WTC11 (cell line): ENCODE results near the gene EAPP. TPM values are rescaled to one million over a fixed set of nuclear protein-coding genes. Genes with fewer than 3 reads are reported as not detected.
"Not testable (repeated sequence)": the region's sequence is repeated elsewhere in the genome, so short reads cannot be mapped to it uniquely, and the experiment has no call there.

Experiments
- ATAC-seq: fragments of 200-7000 bp; cut with Tn5 transposase; 2 replicates; pipeline ENCODE4 v1.10.0; 2021; ENCODE audit warnings: mild to moderate bottlenecking, moderate library complexity
- CTCF ChIA-PET: fragments of 300-600 bp; sonication (Branson Sonifier 250); formaldehyde crosslinking; loops from one replicate; lab custom pipeline; 2021; ENCODE audit warnings: antibody characterized with exemption; lab: Charles Lee
- POLR2A ChIA-PET: fragments of 350-600 bp; sonication (Branson Sonifier 250); formaldehyde crosslinking; loops from one replicate; lab custom pipeline; 2021; ENCODE audit warnings: antibody characterized with exemption; lab: Charles Lee
- DNase-seq: peaks from one replicate; pipeline ENCODE4 v3.0.0; 2021; ENCODE audit warnings: low spot score
- H3K27ac Mint-ChIP-seq: 2 replicates; pipeline ENCODE4 v1.8.0; 2021; ENCODE audit warnings: mixed read lengths
- H3K27me3 Mint-ChIP-seq: 2 replicates; pipeline ENCODE4 v1.8.0; 2021; ENCODE audit warnings: low read depth, mild to moderate bottlenecking, moderate library complexity, mixed read lengths
- H3K36me3 Mint-ChIP-seq: 2 replicates; pipeline ENCODE4 v1.8.0; 2021; ENCODE audit warnings: mixed read lengths
- H3K4me1 Mint-ChIP-seq: 2 replicates; pipeline ENCODE4 v1.8.0; 2022; ENCODE audit warnings: mixed read lengths
- H3K4me3 Mint-ChIP-seq: 2 replicates; pipeline ENCODE4 v1.8.0; 2021; ENCODE audit warnings: mild to moderate bottlenecking, moderate library complexity, mixed read lengths
- H3K9me3 Mint-ChIP-seq: 2 replicates; pipeline ENCODE4 v1.8.0; 2021; ENCODE audit warnings: mixed read lengths
- ATF2 ChIP-seq: sonication (generic); formaldehyde crosslinking; IDR thresholded peaks from 2 replicates; pipeline ENCODE4 v1.8.1; 2022; ENCODE audit warnings: low read depth, missing genetic modification reagents, borderline replicate concordance
- CBFB ChIP-seq: sonication (generic); formaldehyde crosslinking; IDR thresholded peaks from 2 replicates; pipeline ENCODE4 v1.8.1; 2022; ENCODE audit warnings: mild to moderate bottlenecking, low read depth, missing genetic modification reagents
- CDX4 ChIP-seq: fragments of 250-450 bp; sonication (Bioruptor Pico); IDR thresholded peaks from 2 replicates; pipeline ENCODE4 v1.9.0; 2021; ENCODE audit warnings: moderate library complexity, mild to moderate bottlenecking, inconsistent platforms, borderline replicate concordance
- E2F4 ChIP-seq: sonication (generic); formaldehyde crosslinking; IDR thresholded peaks from 2 replicates; pipeline ENCODE4 v1.8.1; 2022; ENCODE audit warnings: low read depth, mild to moderate bottlenecking, moderate library complexity, missing genetic modification reagents, borderline replicate concordance
- IRF1 ChIP-seq: sonication (generic); formaldehyde crosslinking; IDR thresholded peaks from 2 replicates; pipeline ENCODE4 v1.8.0; 2023; ENCODE audit warnings: missing genetic modification reagents
- MAX ChIP-seq: sonication (generic); formaldehyde crosslinking; IDR thresholded peaks from 2 replicates; pipeline ENCODE4 v1.8.0; 2022; ENCODE audit warnings: mild to moderate bottlenecking, missing genetic modification reagents
- MLX ChIP-seq: sonication (generic); formaldehyde crosslinking; IDR thresholded peaks from 2 replicates; pipeline ENCODE4 v1.8.1; 2023; ENCODE audit warnings: mild to moderate bottlenecking, missing genetic modification reagents, moderate library complexity
- NR2C2 ChIP-seq: sonication (generic); formaldehyde crosslinking; IDR thresholded peaks from 2 replicates; pipeline ENCODE4 v1.8.0; 2022; ENCODE audit warnings: mild to moderate bottlenecking, missing genetic modification reagents
- NR3C1 ChIP-seq: sonication (generic); formaldehyde crosslinking; conservative IDR thresholded peaks from 2 replicates; pipeline ENCODE4 v1.8.1; 2023; ENCODE audit warnings: low read depth, mild to moderate bottlenecking, missing genetic modification reagents
- PRDM15 ChIP-seq: sonication (generic); formaldehyde crosslinking; IDR thresholded peaks from 2 replicates; pipeline ENCODE4 v1.8.0; 2022; ENCODE audit warnings: missing genetic modification reagents
- PRRX2 ChIP-seq: fragments of 250-450 bp; sonication (Bioruptor Pico); IDR thresholded peaks from 2 replicates; pipeline ENCODE4 v1.8.0; 2021; ENCODE audit warnings: mild to moderate bottlenecking
- RORB ChIP-seq: fragments of 250-450 bp; sonication (Bioruptor Pico); IDR thresholded peaks from 2 replicates; pipeline ENCODE4 v1.9.0; 2021; ENCODE audit warnings: mild to moderate bottlenecking
- SOX15 ChIP-seq: fragments of 250-450 bp; sonication (Bioruptor Pico); IDR thresholded peaks from 2 replicates; pipeline ENCODE4 v1.9.0; 2021; ENCODE audit warnings: mild to moderate bottlenecking
- ZNF512 ChIP-seq: sonication (generic); formaldehyde crosslinking; IDR thresholded peaks from 2 replicates; pipeline ENCODE4 v1.8.1; 2022; ENCODE audit warnings: missing genetic modification reagents, borderline replicate concordance
- total RNA-seq: library from RNA; stranded (reverse); gene quantifications from 3 replicates; pipeline ENCODE4 v1.2.3, GENCODE V29; 2021

Gene EAPP
- total RNA-seq, 1 experiment from 2014 or later, result 24.9 TPM

- H3K4me3 Mint-ChIP-seq, POLR2A ChIA-PET, DNase-seq, H3K4me1 Mint-ChIP-seq, H3K9me3 Mint-ChIP-seq, H3K27me3 Mint-ChIP-seq, H3K27ac Mint-ChIP-seq, H3K36me3 Mint-ChIP-seq, CTCF ChIA-PET: not testable (repeated sequence)
- ATAC-seq, result peak; percentile 66
Measured at GRCh38 chr14:34547136-34547520, 7.6 kb upstream of the EAPP start.

- H3K36me3 Mint-ChIP-seq, H3K27me3 Mint-ChIP-seq, H3K9me3 Mint-ChIP-seq, H3K4me1 Mint-ChIP-seq, H3K4me3 Mint-ChIP-seq, CTCF ChIA-PET, DNase-seq, H3K27ac Mint-ChIP-seq, POLR2A ChIA-PET: not testable (repeated sequence)
- ATAC-seq, result peak; percentile 72
Measured at GRCh38 chr14:34546272-34547135, 7.0 kb upstream of the EAPP start.

- POLR2A ChIA-PET, H3K27me3 Mint-ChIP-seq, ATAC-seq, H3K36me3 Mint-ChIP-seq, DNase-seq, H3K9me3 Mint-ChIP-seq, CTCF ChIA-PET: not testable (repeated sequence)
- Mint-ChIP-seq H3K4me3 (peak overlapping the region; percentile 100), H3K4me1 (peaks cover 11% of the 10 kb centered on the region), H3K27ac (peak overlapping the region; percentile 99)
Measured at GRCh38 chr14:34540181-34541059, 919 bp upstream of the EAPP start.

GRCh38 chr14:34538871-34539406 lies 562 bp downstream of the EAPP start:
- Mint-ChIP-seq H3K4me3 (peak overlapping the region; percentile 100), H3K27ac (peak overlapping the region; percentile 100), H3K36me3 (peaks cover 10% of the 10 kb centered on the region; the same call in 1 of the 2 replicates), H3K27me3 (no peaks in the 10 kb centered on the region), H3K9me3 (no peaks in the 10 kb centered on the region), H3K4me1 (peaks cover 11% of the 10 kb centered on the region)
- no peak for ATAC-seq
- POLR2A ChIA-PET, result no interaction called here
- CTCF ChIA-PET, result no interaction called here
- DNase-seq, result no peak
- no peak for TF ChIP-seq NR2C2 (CRISPR knock-in tag)
- TF ChIP-seq SOX15, result no peak
- TF ChIP-seq CBFB, result no peak
- TF ChIP-seq PRRX2 (CRISPR knock-in tag), result no peak
- TF ChIP-seq RORB (CRISPR knock-in tag), result no peak
- TF ChIP-seq ATF2 (CRISPR knock-in tag), result no peak
- TF ChIP-seq ZNF512 (CRISPR knock-in tag), result no peak
- no peak for TF ChIP-seq MAX
- no peak for TF ChIP-seq NR3C1 (CRISPR knock-in tag)
- TF ChIP-seq E2F4, result no peak
- no peak for TF ChIP-seq CDX4 (CRISPR knock-in tag)
- TF ChIP-seq IRF1 (CRISPR knock-in tag), result no peak
- TF ChIP-seq MLX (CRISPR knock-in tag), result no peak
- no peak for TF ChIP-seq PRDM15 (CRISPR knock-in tag)
